Right lobe of liver (tissue), 4 donors: ENCODE measurements around the gene EPB41L3.

Source experiments
- POLR2A ChIP-seq: fragments of 450-650 bp; IDR thresholded peaks from one replicate; pipeline ENCODE4 v1.6.1; 2017; ENCODE audit warnings: antibody characterized with exemption, mild to moderate bottlenecking
- TF ChIP-seq, protein P1 (sequence below), 4 donors: fragments of 200-600 bp in 3 of 4; fragments of 450-650 bp in 1 of 4; IDR thresholded peaks; one replicate each; pipeline versions ENCODE4 v1.5.1 to v1.8.0; 2016 to 2022; ENCODE audit warnings: antibody characterized with exemption in 4 of 4, mild to moderate bottlenecking in 2 of 4
- donor health status: DM: no; HTN: no; CAD: no.
- donor health status: DM: no; HTN: no; CAD: no.
- donor health status: DM: no; HTN: yes; CAD: no.

DNA sequence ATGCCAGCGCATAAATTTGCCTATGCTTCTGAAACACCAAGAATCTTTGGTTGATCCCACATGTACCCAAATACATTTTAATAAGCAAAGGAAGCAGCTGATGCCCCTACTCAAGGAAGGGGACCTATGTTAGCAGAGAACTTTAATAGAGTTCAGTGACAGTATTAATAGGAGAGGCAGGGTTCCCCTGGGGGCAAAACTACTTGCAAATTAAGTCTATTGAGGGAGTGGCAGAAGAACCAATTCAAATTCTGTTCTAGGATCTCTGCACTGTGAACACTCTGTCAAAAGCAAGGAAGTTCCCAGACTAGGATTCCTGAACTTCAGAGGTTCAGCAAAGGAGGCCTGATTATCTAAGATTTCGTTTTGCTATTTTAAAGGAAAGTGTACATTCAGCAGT, 47.5 kb downstream of the EPB41L3 start:
- TF ChIP-seq, protein P1, sequence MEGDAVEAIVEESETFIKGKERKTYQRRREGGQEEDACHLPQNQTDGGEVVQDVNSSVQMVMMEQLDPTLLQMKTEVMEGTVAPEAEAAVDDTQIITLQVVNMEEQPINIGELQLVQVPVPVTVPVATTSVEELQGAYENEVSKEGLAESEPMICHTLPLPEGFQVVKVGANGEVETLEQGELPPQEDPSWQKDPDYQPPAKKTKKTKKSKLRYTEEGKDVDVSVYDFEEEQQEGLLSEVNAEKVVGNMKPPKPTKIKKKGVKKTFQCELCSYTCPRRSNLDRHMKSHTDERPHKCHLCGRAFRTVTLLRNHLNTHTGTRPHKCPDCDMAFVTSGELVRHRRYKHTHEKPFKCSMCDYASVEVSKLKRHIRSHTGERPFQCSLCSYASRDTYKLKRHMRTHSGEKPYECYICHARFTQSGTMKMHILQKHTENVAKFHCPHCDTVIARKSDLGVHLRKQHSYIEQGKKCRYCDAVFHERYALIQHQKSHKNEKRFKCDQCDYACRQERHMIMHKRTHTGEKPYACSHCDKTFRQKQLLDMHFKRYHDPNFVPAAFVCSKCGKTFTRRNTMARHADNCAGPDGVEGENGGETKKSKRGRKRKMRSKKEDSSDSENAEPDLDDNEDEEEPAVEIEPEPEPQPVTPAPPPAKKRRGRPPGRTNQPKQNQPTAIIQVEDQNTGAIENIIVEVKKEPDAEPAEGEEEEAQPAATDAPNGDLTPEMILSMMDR (IDR thresholded peaks at IDR 0.05), result no peak
- no peak for TF ChIP-seq POLR2A
